HEK293 (cell line): Measurements from ENCODE around the gene FAM229A.

Experiments
- CTCF ChIA-PET: fragments of 350-600 bp; formaldehyde crosslinking; extraction: SDS; loops from one replicate; lab custom pipeline; 2021; ENCODE audit warnings: antibody characterized with exemption; lab: Yijun Ruan, JAX
- POLR2A ChIA-PET: fragments of 300-600 bp; formaldehyde crosslinking; extraction: SDS; loops from one replicate; lab custom pipeline; 2020; ENCODE audit warnings: antibody characterized with exemption, inconsistent platforms; lab: Yijun Ruan, JAX
- H3K27ac ChIP-seq: fragments of 200-500 bp; sonication (Bioruptor generic); 2 replicates; pipeline ENCODE4 v1.5.1; 2014; ENCODE audit warnings: low read depth, low read length, control low read depth, inconsistent platforms; ENCODE audit errors: extremely low read depth
- H3K36me3 ChIP-seq, 2 experiments: fragments of 200-500 bp in 1 of 2; sonication (Bioruptor generic) in 1 of 2; 1 replicate in 1 of 2; 2 replicates in 1 of 2; pipeline ENCODE4 v1.5.1; 2014 to 2017; ENCODE audit warnings: inconsistent platforms in 2 of 2, low read length in 2 of 2; ENCODE audit not compliant: control insufficient read depth in 2 of 2, insufficient read depth in 1 of 2
- H3K4me1 ChIP-seq: fragments of 200-500 bp; sonication (Bioruptor generic); 2 replicates; pipeline ENCODE4 v1.5.1; 2014; ENCODE audit warnings: mild to moderate bottlenecking, low read length, inconsistent platforms; ENCODE audit not compliant: control insufficient read depth, insufficient read depth
- H3K4me3 ChIP-seq: 2 replicates; pipeline ENCODE4 v1.5.1; 2011; ENCODE audit warnings: low read depth, mild to moderate bottlenecking, control low read depth, low read length, moderate library complexity
- H3K9me3 ChIP-seq: fragments of 200-500 bp; sonication (Bioruptor generic); 2 replicates; pipeline ENCODE4 v1.5.1; 2014; ENCODE audit warnings: low read depth, low read length, inconsistent platforms; ENCODE audit not compliant: control insufficient read depth, insufficient read depth
- CTCF ChIP-seq: fragments of 450-650 bp; formaldehyde crosslinking; IDR thresholded peaks from 2 replicates; pipeline ENCODE4 v1.5.1; 2016; ENCODE audit warnings: missing biosample characterization, missing genetic modification characterization
- EGR2 ChIP-seq: fragments of 450-650 bp; formaldehyde crosslinking; IDR thresholded peaks from 2 replicates; pipeline ENCODE4 v1.5.1; 2016; ENCODE audit warnings: low read depth, missing biosample characterization, missing genetic modification characterization
- GLI2 ChIP-seq: fragments of 450-650 bp; formaldehyde crosslinking; IDR thresholded peaks from 2 replicates; pipeline ENCODE4; 2017; ENCODE audit warnings: missing biosample characterization, missing genetic modification characterization, low read depth, borderline replicate concordance
- IKZF3 ChIP-seq: fragments of 450-650 bp; IDR thresholded peaks from 2 replicates; pipeline ENCODE4 v1.5.0; 2018; ENCODE audit warnings: missing biosample characterization, mild to moderate bottlenecking, missing genetic modification characterization, moderate library complexity
- KLF1 ChIP-seq: fragments of 450-650 bp; formaldehyde crosslinking; IDR thresholded peaks from 2 replicates; pipeline ENCODE4 v1.5.1; 2016; ENCODE audit warnings: missing biosample characterization, missing genetic modification characterization
- KLF16 ChIP-seq: fragments of 450-650 bp; formaldehyde crosslinking; IDR thresholded peaks from 2 replicates; pipeline ENCODE4 v1.5.1; 2017; ENCODE audit warnings: missing biosample characterization, missing genetic modification characterization
- KLF8 ChIP-seq: fragments of 450-650 bp; formaldehyde crosslinking; IDR thresholded peaks from 2 replicates; pipeline ENCODE4 v1.5.1; 2016; ENCODE audit warnings: missing biosample characterization, missing genetic modification characterization
- KLF9 ChIP-seq: fragments of 450-650 bp; formaldehyde crosslinking; IDR thresholded peaks from 2 replicates; pipeline ENCODE4 v1.5.1; 2016; ENCODE audit warnings: missing biosample characterization, missing genetic modification characterization, low read depth
- MYNN ChIP-seq: fragments of 450-650 bp; formaldehyde crosslinking; IDR thresholded peaks from 2 replicates; pipeline ENCODE4 v1.5.1; 2016; ENCODE audit warnings: missing biosample characterization, missing genetic modification characterization, borderline replicate concordance
- REST ChIP-seq: fragments of 450-650 bp; formaldehyde crosslinking; IDR thresholded peaks from 2 replicates; pipeline ENCODE4 v1.5.1; 2016; ENCODE audit warnings: missing biosample characterization, missing genetic modification characterization
- SP2 ChIP-seq: fragments of 450-650 bp; formaldehyde crosslinking; IDR thresholded peaks from 2 replicates; pipeline ENCODE4 v1.5.1; 2016; ENCODE audit warnings: missing biosample characterization, missing genetic modification characterization
- SP3 ChIP-seq: fragments of 450-650 bp; formaldehyde crosslinking; IDR thresholded peaks from 2 replicates; pipeline ENCODE4 v1.5.1; 2016; ENCODE audit warnings: missing biosample characterization, missing genetic modification characterization
- ZBTB11 ChIP-seq: fragments of 450-650 bp; formaldehyde crosslinking; conservative IDR thresholded peaks from 2 replicates; pipeline ENCODE4 v1.5.1; 2016; ENCODE audit warnings: low read depth, missing biosample characterization, missing genetic modification characterization
- ZFHX2 ChIP-seq: fragments of 450-650 bp; formaldehyde crosslinking; conservative IDR thresholded peaks from 2 replicates; pipeline ENCODE4 v1.5.1; 2016; ENCODE audit warnings: missing biosample characterization, missing genetic modification characterization
- ZFP37 ChIP-seq: fragments of 450-650 bp; formaldehyde crosslinking; IDR thresholded peaks from 2 replicates; pipeline ENCODE4 v1.5.1; 2016; ENCODE audit warnings: missing biosample characterization, missing genetic modification characterization
- ZNF184 ChIP-seq: fragments of 450-650 bp; IDR thresholded peaks from 2 replicates; pipeline ENCODE4 v1.5.1; 2018; ENCODE audit warnings: missing biosample characterization, mild to moderate bottlenecking, missing genetic modification characterization
- ZNF23 ChIP-seq: fragments of 450-650 bp; formaldehyde crosslinking; IDR thresholded peaks from 2 replicates; pipeline ENCODE4 v1.5.1; 2016; ENCODE audit warnings: missing biosample characterization, missing genetic modification characterization, borderline replicate concordance
- ZNF416 ChIP-seq: fragments of 450-650 bp; formaldehyde crosslinking; IDR thresholded peaks from 2 replicates; pipeline ENCODE4 v1.5.1; 2016; ENCODE audit warnings: missing biosample characterization, missing genetic modification characterization
- ZNF501 ChIP-seq: fragments of 450-650 bp; formaldehyde crosslinking; IDR thresholded peaks from 2 replicates; pipeline ENCODE4 v1.5.1; 2016; ENCODE audit warnings: missing biosample characterization, missing genetic modification characterization
- ZNF561 ChIP-seq: fragments of 450-650 bp; IDR thresholded peaks from 2 replicates; pipeline ENCODE4 v1.5.1; 2018; ENCODE audit warnings: missing biosample characterization, missing genetic modification characterization, borderline replicate concordance
- ZNF600 ChIP-seq: fragments of 450-650 bp; formaldehyde crosslinking; IDR thresholded peaks from 2 replicates; pipeline ENCODE4 v1.5.1; 2016; ENCODE audit warnings: missing biosample characterization, missing genetic modification characterization
- ZNF660 ChIP-seq: fragments of 450-650 bp; IDR thresholded peaks from 2 replicates; pipeline ENCODE4 v1.5.1; 2018; ENCODE audit warnings: missing biosample characterization, mild to moderate bottlenecking, missing genetic modification characterization
- ZNF776 ChIP-seq: fragments of 450-650 bp; formaldehyde crosslinking; IDR thresholded peaks from 2 replicates; pipeline ENCODE4 v1.5.0; 2017; ENCODE audit warnings: missing biosample characterization, missing genetic modification characterization, borderline replicate concordance
- ZSCAN16 ChIP-seq: fragments of 450-650 bp; formaldehyde crosslinking; IDR thresholded peaks from 2 replicates; pipeline ENCODE4 v1.5.1; 2016; ENCODE audit warnings: missing biosample characterization, missing genetic modification characterization
- ZSCAN30 ChIP-seq: fragments of 450-650 bp; IDR thresholded peaks from 2 replicates; pipeline ENCODE4 v1.5.1; 2018; ENCODE audit warnings: missing biosample characterization, mild to moderate bottlenecking, missing genetic modification characterization, moderate library complexity

Gene FAM229A

GRCh38 chr1:32351399-32352238 lies 10.7 kb downstream of the FAM229A start (continued):
- TF ChIP-seq EGR2 (tag by site-specific recombination) = peak; percentile 74
- TF ChIP-seq ZNF600 (tag by site-specific recombination) = peak; percentile 58
- 0 out of 2 replicates have a peak, but pooled peaks have one; percentile 20 for TF ChIP-seq ZNF184
- no peak for TF ChIP-seq ZFP37 (tag by site-specific recombination)
- peak; percentile 89 for TF ChIP-seq SP2 (tag by site-specific recombination)

GRCh38 chr1:32350785-32351398 lies 11.4 kb downstream of the FAM229A start:
- peaks cover 7% of the 10 kb centered on the region; the same call in 1 of the 2 replicates for H3K4me1 ChIP-seq
- TF ChIP-seq KLF9 (tag by site-specific recombination) (peak; percentile 96), ZBTB11 (tag by site-specific recombination) (peak; percentile 48; the same call in 1 of the 2 replicates), ZNF501 (0 out of 2 replicates have a peak, but pooled peaks have one; percentile 24), IKZF3 (tag by site-specific recombination) (peak; percentile 34; the same call in 1 of the 2 replicates), ZNF23 (tag by site-specific recombination) (no peak), ZFHX2 (tag by site-specific recombination) (peak; percentile 83), ZNF776 (no peak), GLI2 (tag by site-specific recombination) (no peak), REST (tag by site-specific recombination) (no peak), CTCF (tag by site-specific recombination) (peak; percentile 85), KLF8 (peak; percentile 88), ZNF660 (tag by site-specific recombination) (no peak), ZSCAN16 (tag by site-specific recombination) (0 out of 2 replicates have a peak, but pooled peaks have one; percentile 39), ZSCAN30 (tag by site-specific recombination) (0 out of 2 replicates have a peak, but pooled peaks have one; percentile 60), MYNN (tag by site-specific recombination) (no peak), ZNF416 (tag by site-specific recombination) (no peak), KLF1 (tag by site-specific recombination) (peak; percentile 90), ZNF561 (peak; percentile 79; the same call in 1 of the 2 replicates), KLF16 (tag by site-specific recombination) (peak; percentile 91), SP3 (tag by site-specific recombination) (peak; percentile 95)

More at GRCh38 chr1:32350785-32351398, 11.4 kb downstream of the FAM229A start:
- Histone ChIP-seq H3K4me3 (peak overlapping the region; percentile 75), H3K9me3 (no peaks in the 10 kb centered on the region), H3K36me3 (peaks cover 0 to 30% of the 10 kb centered on the region in 2 experiments; a peak in 2 of 3 replicates), H3K27ac (peak overlapping the region; percentile 2; the same call in 1 of the 2 replicates)
- ChIA-PET CTCF (interaction anchor here (0.7 to 1.5 kb wide), 4 partner anchors 18 to 145 kb away, joined by 3 to 5 read pairs (median 3); no protein-coding TSS in a partner anchor), POLR2A (interaction anchor here (0.6 to 5.7 kb wide), 4 partner anchors 9 to 145 kb away, joined by 3 to 100 read pairs (median 6); partner anchors contain the start of genes BSDC1, IQCC and MARCKSL1)
